Measurements from ENCODE around the gene ZNF12.
"Not testable (repeated sequence)": the region's sequence is repeated elsewhere in the genome, so short reads cannot be mapped to it uniquely, and the experiment has no call there.

The ZNF12 gene

GRCh38 chr7:6700793-6701192 is 6.0 kb downstream of the ZNF12 start:
- TF ChIP-seq ZFX (IDR thresholded peaks at IDR 0.05; ENCODE audit: borderline replicate concordance) (no peak), CTCF (IDR thresholded peaks at IDR 0.05) (no peak)
- H3K27ac ChIP-seq = no peak overlapping the region

- no peak overlapping the region for H3K27ac ChIP-seq
- TF ChIP-seq CTCF (IDR thresholded peaks at IDR 0.05) (no peak), ZFX (IDR thresholded peaks at IDR 0.05; ENCODE audit: borderline replicate concordance) (no peak)
Measured at GRCh38 chr7:6691609-6692106, 15.1 kb downstream of the ZNF12 start.

- TF ChIP-seq CTCF (IDR thresholded peaks at IDR 0.05) = no peak
- TF ChIP-seq ZFX (IDR thresholded peaks at IDR 0.05; ENCODE audit: borderline replicate concordance) = no peak
- H3K27ac ChIP-seq = no peak overlapping the region
Measured at GRCh38 chr7:6691103-6691502, 15.6 kb downstream of the ZNF12 start.

GRCh38 chr7:6680146-6680545 is 26.6 kb downstream of the ZNF12 start:
- TF ChIP-seq CTCF (IDR thresholded peaks at IDR 0.05) = no peak
- TF ChIP-seq ZFX (IDR thresholded peaks at IDR 0.05; ENCODE audit: borderline replicate concordance) = no peak

GRCh38 chr7:6675807-6676405 is 30.8 kb downstream of the ZNF12 start:
- H3K27ac ChIP-seq = no peak overlapping the region
- no peak for TF ChIP-seq ZFX (IDR thresholded peaks at IDR 0.05; ENCODE audit: borderline replicate concordance)
- TF ChIP-seq CTCF (IDR thresholded peaks at IDR 0.05) = no peak

More at GRCh38 chr7:6680146-6680545, 26.6 kb downstream of the ZNF12 start:
- H3K27ac ChIP-seq = no peak overlapping the region

- H3K27ac ChIP-seq = not testable (repeated sequence)
Measured at GRCh38 chr7:6670851-6671250, 35.9 kb downstream of the ZNF12 start.

- H3K27ac ChIP-seq = no peak overlapping the region
- TF ChIP-seq ZFX (IDR thresholded peaks at IDR 0.05; ENCODE audit: borderline replicate concordance) (no peak), CTCF (IDR thresholded peaks at IDR 0.05) (no peak)
Measured at GRCh38 chr7:6658618-6659345, 48.0 kb downstream of the ZNF12 start.
